SK-N-SH (cell line): ENCODE measurements around the gene CDC42BPG. TPM values are rescaled to one million over a fixed set of nuclear protein-coding genes. Genes with fewer than 3 reads are reported as not detected.

Experiments
- CTCF ChIA-PET: fragments of 300-600, 350-600 bp; formaldehyde crosslinking; extraction: SDS; loops from one replicate; lab custom pipeline; 2021; lab: Yijun Ruan, JAX
- POLR2A ChIA-PET: fragments of 350-600 bp; sonication (Branson Sonifier 250); formaldehyde crosslinking; extraction: SDS; loops from one replicate; lab custom pipeline; 2020; ENCODE audit warnings: antibody characterized with exemption, inconsistent platforms; lab: Yijun Ruan, JAX
- DNase-seq: peaks from one replicate; pipeline ENCODE4 v3.0.0; 2012
- H2AFZ ChIP-seq: fragments of 200-600 bp; sonication (generic); 2 replicates; pipeline ENCODE4 v1.8.1; 2016; ENCODE audit warnings: antibody characterized with exemption, mild to moderate bottlenecking, low read depth
- H3F3A ChIP-seq: fragments of 200-600 bp; sonication (generic); replicated peaks from 2 replicates; pipeline ENCODE3; 2016; ENCODE audit warnings: antibody characterized with exemption, mild to moderate bottlenecking; ENCODE audit not compliant: insufficient read depth
- H3K27ac ChIP-seq, 2 experiments: fragments of 200-500 bp in 1 of 2; fragments of 200-600 bp in 1 of 2; sonication (Bioruptor generic) in 1 of 2; sonication (generic), shearing (Covaris generic) in 1 of 2; 2 replicates each; pipeline versions ENCODE4 v1.5.1 to v1.6.1; 2014 to 2016; ENCODE audit warnings: low read depth in 2 of 2, inconsistent platforms in 1 of 2, low read length in 1 of 2, mild to moderate bottlenecking in 1 of 2, mixed read lengths in 1 of 2
- H3K27me3 ChIP-seq: fragments of 200-600 bp; sonication (generic), shearing (Covaris generic); 2 replicates; pipeline ENCODE4 v1.6.1; 2016; ENCODE audit warnings: mixed run types; ENCODE audit not compliant: insufficient read depth
- H3K36me3 ChIP-seq, 2 experiments: fragments of 200-500 bp in 1 of 2; fragments of 200-600 bp in 1 of 2; sonication (Bioruptor generic) in 1 of 2; sonication (generic) in 1 of 2; replicated peaks in 1 of 2; 2 replicates each; pipeline versions ENCODE3 to v1.5.1; 2014 to 2016; ENCODE audit warnings: low read length in 1 of 2, mild to moderate bottlenecking in 1 of 2; ENCODE audit not compliant: insufficient read depth in 2 of 2, control insufficient read depth in 1 of 2
- H3K4me1 ChIP-seq, 2 experiments: fragments of 200-500 bp in 1 of 2; fragments of 200-600 bp in 1 of 2; sonication (Bioruptor generic) in 1 of 2; sonication (generic), shearing (Covaris generic) in 1 of 2; 2 replicates each; pipeline versions ENCODE4 v1.5.1 to v1.6.1; 2014 to 2016; ENCODE audit warnings: low read depth in 1 of 2, low read length in 1 of 2, mixed run types in 1 of 2; ENCODE audit not compliant: insufficient read depth in 2 of 2, control insufficient read depth in 1 of 2
- H3K4me2 ChIP-seq: fragments of 200-600 bp; sonication (generic), shearing (Covaris generic); 2 replicates; pipeline ENCODE4 v1.6.1; 2017; ENCODE audit warnings: mixed run types
- H3K4me3 ChIP-seq, 2 experiments: fragments of 200-500 bp in 1 of 2; fragments of 200-600 bp in 1 of 2; sonication (Bioruptor generic) in 1 of 2; sonication (generic), shearing (Covaris generic) in 1 of 2; 2 replicates each; pipeline versions ENCODE4 v1.5.1 to v1.8.1; 2014 to 2016; ENCODE audit warnings: low read depth in 2 of 2, inconsistent platforms in 1 of 2, low read length in 1 of 2, mild to moderate bottlenecking in 1 of 2, mixed read lengths in 1 of 2, moderate library complexity in 1 of 2
- H3K79me2 ChIP-seq: fragments of 200-600 bp; sonication (generic); 2 replicates; pipeline ENCODE4 v1.8.1; 2017; ENCODE audit warnings: mild to moderate bottlenecking; ENCODE audit not compliant: insufficient read depth
- H3K9ac ChIP-seq: fragments of 200-600 bp; sonication (generic); 2 replicates; pipeline ENCODE4 v1.6.1; 2017; ENCODE audit warnings: mixed run types
- H3K9me2 ChIP-seq: fragments of 200-600 bp; sonication (generic); 2 replicates; pipeline ENCODE4 v1.6.1; 2017; ENCODE audit warnings: mixed run types
- H3K9me3 ChIP-seq: fragments of 200-600 bp; sonication (generic); 2 replicates; pipeline ENCODE4 v1.6.1; 2017; ENCODE audit warnings: mixed run types, mild to moderate bottlenecking, moderate library complexity
- H4K20me1 ChIP-seq: fragments of 200-600 bp; sonication (generic); 2 replicates; pipeline ENCODE4 v1.6.1; 2017; ENCODE audit warnings: mild to moderate bottlenecking, mixed run types; ENCODE audit not compliant: insufficient read depth
- EZH2phosphoT487 ChIP-seq: fragments of 200-600 bp; sonication (generic); IDR thresholded peaks from 2 replicates; pipeline ENCODE4 v1.6.1; 2017; ENCODE audit warnings: low read depth, mixed run types, mild to moderate bottlenecking, antibody characterized with exemption, moderate library complexity, borderline replicate concordance
- FOSL2 ChIP-seq: IDR thresholded peaks from 2 replicates; pipeline ENCODE4 v1.4.0; 2012; ENCODE audit warnings: low read depth, mild to moderate bottlenecking, moderate library complexity, borderline replicate concordance
- FOXM1 ChIP-seq: IDR thresholded peaks from 2 replicates; pipeline ENCODE4 v1.4.0; 2012; ENCODE audit warnings: low read depth, mild to moderate bottlenecking
- GATA2 ChIP-seq: sonication (generic); formaldehyde crosslinking; IDR thresholded peaks from 2 replicates; pipeline ENCODE4 v1.5.0; 2020; ENCODE audit warnings: mild to moderate bottlenecking, missing genetic modification reagents
- IRF3 ChIP-seq: fragments of 150-350 bp; IDR thresholded peaks from 2 replicates; pipeline ENCODE4 v1.6.1; 2016; ENCODE audit warnings: mild to moderate bottlenecking, low read depth, low read length
- MAX ChIP-seq: IDR thresholded peaks from 2 replicates; pipeline ENCODE4 v1.4.0; 2012; ENCODE audit warnings: low read depth
- NFIC ChIP-seq: IDR thresholded peaks from 2 replicates; pipeline ENCODE4 v1.4.0; 2012; ENCODE audit warnings: borderline replicate concordance
- NRF1 ChIP-seq: IDR thresholded peaks from 2 replicates; pipeline ENCODE4 v1.6.1; 2012; ENCODE audit warnings: low read depth, mild to moderate bottlenecking, low read length
- PBX3 ChIP-seq: IDR thresholded peaks from 2 replicates; pipeline ENCODE4; 2012
- REST ChIP-seq: IDR thresholded peaks from 2 replicates; pipeline ENCODE4 v1.6.1; 2012; ENCODE audit warnings: mild to moderate bottlenecking, low read depth, low read length, moderate library complexity
- RFX5 ChIP-seq: IDR thresholded peaks from 2 replicates; pipeline ENCODE4 v1.6.1; 2012; ENCODE audit warnings: mild to moderate bottlenecking, improper control_type of control experiment, low read length
- RXRA ChIP-seq: IDR thresholded peaks from 2 replicates; pipeline ENCODE4 v1.4.0; 2012; ENCODE audit warnings: low read depth, mild to moderate bottlenecking, borderline replicate concordance
- SIN3A ChIP-seq: IDR thresholded peaks from 2 replicates; pipeline ENCODE4 v1.6.1; 2012; ENCODE audit warnings: low read depth, mild to moderate bottlenecking, low read length, moderate library complexity, borderline replicate concordance
- SMC3 ChIP-seq: IDR thresholded peaks from 2 replicates; pipeline ENCODE4 v1.6.1; 2012; ENCODE audit warnings: low read depth, low read length, improper control_type of control experiment
- TCF12 ChIP-seq: IDR thresholded peaks from 2 replicates; pipeline ENCODE4 v1.4.0; 2012
- YY1 ChIP-seq: IDR thresholded peaks from 2 replicates; pipeline ENCODE4 v1.4.0; 2012; ENCODE audit warnings: low read depth, mild to moderate bottlenecking
- ZBTB33 ChIP-seq: IDR thresholded peaks from 2 replicates; pipeline ENCODE4 v1.4.0; 2012; ENCODE audit warnings: low read depth, borderline replicate concordance
- WGBS: methylation state at CpG from one replicate; pipeline ENCODE4 v1.1.6; 2017; ENCODE audit warnings: low lambda C conversion rate; 5-methylcytosine and 5-hydroxymethylcytosine counted together
- polyA plus RNA-seq, 3 experiments: library from polyadenylated mRNA; depleted of rRNA; stranded (reverse); fragments of >200 nt; gene quantifications; 2 replicates each; pipeline ENCODE4 v1.2.3, GENCODE V29; 2012
- TF ChIP-seq, protein P1 (sequence below): fragments of 150-350 bp; IDR thresholded peaks from 2 replicates; pipeline ENCODE4 v1.6.1; 2017; ENCODE audit warnings: antibody characterized with exemption, low read length, low read depth, borderline replicate concordance

The CDC42BPG gene
- polyA plus RNA-seq, 1 of the 3 experiments (the other 2 are of a cell fraction) = 0.33 TPM

DNA sequence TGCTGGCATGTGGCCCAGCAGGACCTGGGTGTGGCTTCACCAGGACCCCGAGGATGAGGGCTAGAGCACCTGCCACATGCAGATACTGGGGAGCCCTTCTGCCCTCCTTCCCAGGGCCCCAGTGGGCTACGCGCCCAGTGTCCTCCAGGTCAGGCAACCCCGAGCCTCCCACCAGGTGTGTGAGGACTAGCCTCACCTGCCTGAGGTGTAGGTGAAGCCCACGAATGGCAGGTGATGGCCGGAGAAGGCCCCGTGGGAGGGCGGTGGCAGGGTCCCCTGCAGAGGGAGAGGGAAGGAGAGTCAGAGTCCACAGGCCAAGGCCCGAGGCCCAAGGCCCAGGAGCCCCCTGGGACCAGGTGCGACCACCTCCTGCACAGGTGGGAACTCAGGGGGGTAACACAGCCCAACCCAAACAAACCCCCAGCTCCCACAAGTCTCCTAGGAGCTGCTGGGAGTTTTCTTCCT is 6.5 kb downstream of the CDC42BPG start:
- POLR2A ChIA-PET = interaction anchor here (1.5 kb wide), 1 partner anchor 27 kb away, joined by 4 read pairs; the partner anchor contains the start of gene MEN1
- Histone ChIP-seq H4K20me1 (no peaks in the 10 kb centered on the region), H3K27ac (no peak overlapping the region), H3K27me3 (no peaks in the 10 kb centered on the region), H3K79me2 (no peaks in the 10 kb centered on the region), H3K9ac (no peak overlapping the region), H3K4me2 (no peak overlapping the region), H3K36me3 (no peaks in the 10 kb centered on the region), H3K9me3 (no peaks in the 10 kb centered on the region), H2AFZ (no peak overlapping the region), H3K9me2 (no peaks in the 10 kb centered on the region), H3K4me1 (peaks cover 0 to 7% of the 10 kb centered on the region in 2 experiments; a peak in 2 of 4 replicates), H3F3A (no peaks in the 10 kb centered on the region), H3K4me3 (no peak overlapping the region)
- TF ChIP-seq ZBTB33 (no peak), TCF12 (no peak), FOXM1 (no peak), EZH2phosphoT487 (no peak), SMC3 (no peak), MAX (no peak), IRF3 (no peak), PBX3 (no peak), FOSL2 (no peak), NRF1 (no peak), YY1 (no peak), REST (no peak), RFX5 (no peak), RXRA (no peak), GATA2 (CRISPR knock-in tag) (no peak), SIN3A (no peak), NFIC (no peak)
- TF ChIP-seq, protein P1, sequence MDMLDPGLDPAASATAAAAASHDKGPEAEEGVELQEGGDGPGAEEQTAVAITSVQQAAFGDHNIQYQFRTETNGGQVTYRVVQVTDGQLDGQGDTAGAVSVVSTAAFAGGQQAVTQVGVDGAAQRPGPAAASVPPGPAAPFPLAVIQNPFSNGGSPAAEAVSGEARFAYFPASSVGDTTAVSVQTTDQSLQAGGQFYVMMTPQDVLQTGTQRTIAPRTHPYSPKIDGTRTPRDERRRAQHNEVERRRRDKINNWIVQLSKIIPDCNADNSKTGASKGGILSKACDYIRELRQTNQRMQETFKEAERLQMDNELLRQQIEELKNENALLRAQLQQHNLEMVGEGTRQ = no peak
- WGBS = 99% methylated on average over 8 of the region's 10 CpGs
- DNase-seq = no peak
- CTCF ChIA-PET = interaction anchor here (0.7 to 3.7 kb wide), 3 partner anchors 12 to 424 kb away, joined by 3 to 15 read pairs (median 6); partner anchors contain the start of gene POLA2
